ENCODE measurements around the gene CELSR1.

CELSR1 gene

GRCh38 chr22:46395145-46395544, 142.3 kb downstream of the CELSR1 start:
- no peak for DNase-seq (ENCODE audit: low spot score)

GRCh38 chr22:46394622-46395021, 142.8 kb downstream of the CELSR1 start:
- DNase-seq (ENCODE audit: low spot score): no peak

GRCh38 chr22:46393873-46394272, 143.5 kb downstream of the CELSR1 start:
- DNase-seq (ENCODE audit: low spot score): no peak

- DNase-seq (ENCODE audit: low spot score): no peak
Observed at GRCh38 chr22:46392137-46392844, 145.1 kb downstream of the CELSR1 start.

GRCh38 chr22:46391486-46392136, 145.8 kb downstream of the CELSR1 start:
- DNase-seq (ENCODE audit: low spot score): no peak

- DNase-seq (ENCODE audit: low spot score): no peak
Observed at GRCh38 chr22:46390652-46391301, 146.6 kb downstream of the CELSR1 start.

GRCh38 chr22:46390105-46390651, 147.2 kb downstream of the CELSR1 start:
- no peak for DNase-seq (ENCODE audit: low spot score)

- DNase-seq (ENCODE audit: low spot score): no peak
Observed at GRCh38 chr22:46389081-46389480, 148.3 kb downstream of the CELSR1 start.

- DNase-seq (ENCODE audit: low spot score): no peak
Observed at GRCh38 chr22:46388647-46389046, 148.8 kb downstream of the CELSR1 start.

GRCh38 chr22:46387748-46388147, 149.7 kb downstream of the CELSR1 start:
- DNase-seq (ENCODE audit: low spot score): no peak

- no peak for DNase-seq (ENCODE audit: low spot score)
Observed at GRCh38 chr22:46386312-46386711, 151.1 kb downstream of the CELSR1 start.

GRCh38 chr22:46382524-46382923, 154.9 kb downstream of the CELSR1 start:
- no peak for DNase-seq (ENCODE audit: low spot score)

GRCh38 chr22:46381731-46382130, 155.7 kb downstream of the CELSR1 start:
- DNase-seq (ENCODE audit: low spot score): no peak

GRCh38 chr22:46381142-46381541, 156.3 kb downstream of the CELSR1 start:
- no peak for DNase-seq (ENCODE audit: low spot score)

- no peak for DNase-seq (ENCODE audit: low spot score)
Observed at GRCh38 chr22:46380581-46380980, 156.8 kb downstream of the CELSR1 start.

- no peak for DNase-seq (ENCODE audit: low spot score)
Observed at GRCh38 chr22:46380069-46380468, 157.4 kb downstream of the CELSR1 start.

- peak; percentile 83 for DNase-seq (ENCODE audit: low spot score)
Observed at GRCh38 chr22:46379066-46379930, 158.1 kb downstream of the CELSR1 start.

- DNase-seq (ENCODE audit: low spot score): no peak
Observed at GRCh38 chr22:46378426-46379065, 158.9 kb downstream of the CELSR1 start.

GRCh38 chr22:46377525-46378425, 159.6 kb downstream of the CELSR1 start:
- DNase-seq (ENCODE audit: low spot score): peak; percentile 98

GRCh38 chr22:46376908-46377524, 160.4 kb downstream of the CELSR1 start:
- no peak for DNase-seq (ENCODE audit: low spot score)

All from HuH-7 (cell line).